H1 (cell line): ENCODE results near the gene PFKP.

ENCODE experiments used
- ATF2 ChIP-seq: IDR thresholded peaks from 2 replicates; pipeline ENCODE4 v1.6.1; 2012; ENCODE audit warnings: low read length, inconsistent platforms
- CTCF ChIP-seq, 3 experiments: IDR thresholded peaks; 1 replicate in 2 of 3; 2 replicates in 1 of 3; pipeline versions ENCODE4 v1.5.1 to v1.6.1; 2011; ENCODE audit warnings: low read length in 3 of 3, mild to moderate bottlenecking in 3 of 3, inconsistent platforms in 2 of 3, low read depth in 1 of 3, moderate library complexity in 1 of 3; ENCODE audit not compliant: insufficient read depth in 1 of 3; ENCODE audit errors: control extremely low read depth in 1 of 3
- E2F6 ChIP-seq: IDR thresholded peaks from 2 replicates; pipeline ENCODE4 v1.6.1; 2012; ENCODE audit warnings: inconsistent platforms
- EP300 ChIP-seq, 2 experiments: IDR thresholded peaks; 1 replicate in 1 of 2; 2 replicates in 1 of 2; pipeline ENCODE4 v1.6.1; 2011 to 2012; ENCODE audit warnings: low read depth in 2 of 2, low read length in 2 of 2, mild to moderate bottlenecking in 2 of 2, borderline replicate concordance in 1 of 2, inconsistent platforms in 1 of 2, moderate library complexity in 1 of 2
- EZH2 ChIP-seq: fragments of 200-600 bp; sonication (generic); IDR thresholded peaks from 2 replicates; pipeline ENCODE4 v1.7.1; 2012; ENCODE audit warnings: low read depth, mild to moderate bottlenecking, moderate library complexity, low read length, inconsistent platforms; ENCODE audit not compliant: severe bottlenecking
- HDAC2 ChIP-seq, 2 experiments: fragments of 300-600 bp in 1 of 2; sonication (generic) in 1 of 2; IDR thresholded peaks; 2 replicates each; pipeline ENCODE4 v1.6.1; 2011 to 2012; ENCODE audit warnings: low read depth in 2 of 2, low read length in 2 of 2, mild to moderate bottlenecking in 2 of 2, moderate library complexity in 2 of 2, borderline replicate concordance in 1 of 2, inconsistent platforms in 1 of 2
- MAX ChIP-seq: IDR thresholded peaks from 2 replicates; pipeline ENCODE4 v1.6.1; 2012; ENCODE audit warnings: inconsistent platforms
- POLR2A ChIP-seq, 2 experiments: IDR thresholded peaks; 1 replicate in 1 of 2; 2 replicates in 1 of 2; pipeline ENCODE4 v1.6.1; 2011; ENCODE audit warnings: low read depth in 2 of 2, low read length in 2 of 2, mild to moderate bottlenecking in 2 of 2; ENCODE audit errors: control extremely low read depth in 1 of 2
- POLR2AphosphoS5 ChIP-seq: IDR thresholded peaks from 2 replicates; pipeline ENCODE4 v1.6.1; 2011; ENCODE audit warnings: low read depth, low read length
- TAF1 ChIP-seq: IDR thresholded peaks from 2 replicates; pipeline ENCODE4 v1.6.1; 2011; ENCODE audit warnings: mild to moderate bottlenecking, low read depth, low read length
- TCF12 ChIP-seq: IDR thresholded peaks from 2 replicates; pipeline ENCODE4 v1.6.1; 2011; ENCODE audit warnings: low read depth, mild to moderate bottlenecking, low read length
- TEAD4 ChIP-seq: IDR thresholded peaks from 2 replicates; pipeline ENCODE4 v1.6.1; 2012; ENCODE audit warnings: low read depth, low read length, inconsistent platforms, mixed read lengths

GRCh38 chr10:3066317-3067117, 831 bp upstream of the PFKP start:
- TF ChIP-seq HDAC2 (IDR thresholded peaks at IDR 0.05; ENCODE audit: borderline replicate concordance in 1 of 2, low read depth in 2 of 2, low read length in 2 of 2) (no peak), MAX (0 out of 2 replicates have a peak, but pooled peaks have one; percentile 13), POLR2A (IDR thresholded peaks at IDR 0.05; ENCODE audit: control extremely low read depth in 1 of 2, low read depth in 2 of 2, low read length in 2 of 2) (no peak), TCF12 (no peak), POLR2AphosphoS5 (no peak), E2F6 (0 out of 2 replicates have a peak, but pooled peaks have one; percentile 35), CTCF (IDR thresholded peaks at IDR 0.05; ENCODE audit: control extremely low read depth in 1 of 3, insufficient read depth in 1 of 3, low read depth in 1 of 3, low read length in 3 of 3) (no peak), EZH2 (peak; percentile 26), ATF2 (no peak), TEAD4 (no peak), EP300 (IDR thresholded peaks at IDR 0.05; ENCODE audit: borderline replicate concordance in 1 of 2, low read depth in 2 of 2, low read length in 2 of 2) (no peak), TAF1 (no peak)
